C4-2B (cell line): Measurements from ENCODE around the gene RTF1.
"Not testable (repeated sequence)": the region's sequence is repeated elsewhere in the genome, so short reads cannot be mapped to it uniquely, and the experiment has no call there.

Source experiments
- CTCF ChIP-seq: fragments of 450-650 bp; conservative IDR thresholded peaks from 2 replicates; pipeline ENCODE4 v1.5.1; 2017; ENCODE audit warnings: mild to moderate bottlenecking
- ZFX ChIP-seq: fragments of 450-650 bp; IDR thresholded peaks from 2 replicates; pipeline ENCODE4 v1.6.1; 2017

DNA sequence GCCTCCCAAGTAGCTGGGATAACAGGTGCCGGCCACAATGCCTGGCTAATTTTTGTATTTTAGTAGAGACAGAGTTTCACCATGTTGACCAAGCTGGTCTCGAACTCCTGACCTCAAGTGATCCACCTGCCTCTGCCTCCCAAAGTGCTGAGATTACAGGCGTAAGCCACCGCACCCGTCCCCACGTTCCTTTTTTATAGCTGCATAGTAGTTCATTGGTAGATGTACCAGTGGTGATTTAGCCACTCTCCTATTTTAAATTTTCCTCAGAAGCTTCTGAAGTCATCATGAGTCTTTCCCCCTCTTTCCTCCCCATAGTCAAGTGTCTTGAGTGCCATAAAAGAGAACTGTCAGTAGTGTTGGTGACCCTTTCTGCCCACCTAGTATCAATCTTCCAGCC lies 52.7 kb downstream of the RTF1 start:
- TF ChIP-seq CTCF, ZFX: not testable (repeated sequence)
